Measurements from ENCODE around the gene GSE1.
"Not testable (repeated sequence)": the region's sequence is repeated elsewhere in the genome, so short reads cannot be mapped to it uniquely, and the experiment has no call there.

The GSE1 gene

DNA sequence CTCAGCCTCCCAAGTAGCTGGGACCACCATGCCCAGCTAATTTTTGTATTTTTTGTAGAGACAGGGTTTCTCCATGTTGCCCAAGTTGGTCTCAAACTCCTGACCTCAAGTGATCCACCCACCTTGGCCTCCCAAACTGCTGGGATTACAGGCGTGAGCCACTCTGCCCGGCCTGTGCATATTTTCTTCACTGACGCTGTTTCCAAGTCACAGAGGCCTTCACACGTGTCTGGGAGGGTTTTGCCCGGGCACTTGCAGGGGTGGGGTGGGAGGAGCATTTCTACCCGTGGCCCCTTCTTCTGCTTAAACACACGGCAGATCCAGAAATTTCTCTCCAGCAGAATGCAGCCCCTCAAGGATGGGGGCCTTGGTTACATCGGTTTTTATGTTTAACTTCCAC lies 20.8 kb upstream of the GSE1 start:
- not testable (repeated sequence) for DNase-seq

DNA sequence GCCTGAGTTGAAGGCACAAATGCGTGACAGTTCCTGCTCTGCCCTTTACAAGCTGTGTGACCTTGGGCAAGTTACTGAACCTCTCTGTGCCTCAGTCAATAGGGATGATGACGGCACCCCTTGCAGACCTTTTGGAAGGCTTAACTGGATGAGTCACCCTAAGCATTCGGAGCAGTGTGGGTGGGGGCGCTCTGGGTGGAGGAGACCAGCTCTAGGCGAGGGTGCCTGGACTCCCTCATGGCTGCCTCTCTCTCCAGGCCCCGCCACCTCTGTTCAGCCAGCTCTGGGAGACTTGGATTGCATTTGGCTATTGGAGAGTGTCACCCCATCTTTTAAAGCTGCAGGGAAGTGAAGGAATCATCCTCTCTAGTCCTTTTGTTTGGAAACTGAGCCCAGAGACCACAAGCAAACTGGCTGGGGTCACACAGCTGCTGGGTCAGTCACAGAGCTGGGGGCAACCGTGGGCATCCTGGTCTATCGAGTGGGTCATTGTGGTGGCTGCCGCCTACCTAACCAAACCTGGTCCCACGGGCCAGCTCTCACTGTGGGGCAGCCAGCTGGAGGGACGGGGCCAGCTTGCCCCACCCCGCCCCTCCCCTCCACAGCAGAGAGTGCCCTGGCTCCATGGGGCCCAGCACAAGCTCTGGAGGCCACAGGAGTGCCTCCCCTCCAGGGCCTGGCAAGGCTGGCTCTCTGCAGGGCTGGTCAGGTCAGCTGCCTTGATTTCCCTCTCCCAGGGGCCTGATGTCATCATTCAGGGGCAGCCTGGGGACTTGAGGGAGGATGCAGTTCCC lies 20.2 kb upstream of the GSE1 start:
- DNase-seq, result no peak

DNA sequence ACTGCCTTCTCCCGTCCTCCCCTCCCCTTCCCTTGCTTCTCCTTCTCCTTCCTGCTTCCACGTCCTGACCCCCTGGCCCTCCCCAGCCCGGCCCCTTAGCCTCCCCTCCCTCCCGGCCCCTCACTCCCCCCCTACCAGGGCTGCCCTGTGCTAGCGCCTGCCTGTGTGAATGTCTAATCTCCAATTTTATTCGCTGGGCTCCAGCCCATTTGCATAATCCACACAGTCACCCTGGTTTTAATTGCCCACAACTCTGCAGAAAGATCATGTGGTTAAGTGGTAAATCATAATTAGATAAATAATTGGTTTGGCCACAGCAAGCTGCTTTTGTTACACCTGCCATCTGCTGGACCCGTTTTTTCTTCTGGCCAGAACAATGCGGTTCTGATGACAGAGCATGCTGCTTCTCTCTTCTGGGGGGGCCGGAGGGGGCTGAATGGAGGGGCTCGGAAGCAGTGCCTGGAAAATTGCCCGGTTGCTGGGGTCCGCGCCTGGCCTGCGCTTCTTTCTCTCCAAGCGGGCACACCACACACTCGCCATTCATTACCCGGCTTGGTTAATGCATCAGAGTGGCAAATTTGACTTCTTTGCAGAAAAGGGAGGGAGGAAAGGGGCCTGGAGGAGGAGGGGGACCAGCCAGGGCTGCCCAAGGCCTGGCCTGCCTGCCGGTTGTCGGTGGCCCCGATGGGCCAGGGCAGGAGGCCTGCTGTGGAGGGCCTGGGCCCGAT lies 19.5 kb upstream of the GSE1 start:
- DNase-seq, result no peak

DNA sequence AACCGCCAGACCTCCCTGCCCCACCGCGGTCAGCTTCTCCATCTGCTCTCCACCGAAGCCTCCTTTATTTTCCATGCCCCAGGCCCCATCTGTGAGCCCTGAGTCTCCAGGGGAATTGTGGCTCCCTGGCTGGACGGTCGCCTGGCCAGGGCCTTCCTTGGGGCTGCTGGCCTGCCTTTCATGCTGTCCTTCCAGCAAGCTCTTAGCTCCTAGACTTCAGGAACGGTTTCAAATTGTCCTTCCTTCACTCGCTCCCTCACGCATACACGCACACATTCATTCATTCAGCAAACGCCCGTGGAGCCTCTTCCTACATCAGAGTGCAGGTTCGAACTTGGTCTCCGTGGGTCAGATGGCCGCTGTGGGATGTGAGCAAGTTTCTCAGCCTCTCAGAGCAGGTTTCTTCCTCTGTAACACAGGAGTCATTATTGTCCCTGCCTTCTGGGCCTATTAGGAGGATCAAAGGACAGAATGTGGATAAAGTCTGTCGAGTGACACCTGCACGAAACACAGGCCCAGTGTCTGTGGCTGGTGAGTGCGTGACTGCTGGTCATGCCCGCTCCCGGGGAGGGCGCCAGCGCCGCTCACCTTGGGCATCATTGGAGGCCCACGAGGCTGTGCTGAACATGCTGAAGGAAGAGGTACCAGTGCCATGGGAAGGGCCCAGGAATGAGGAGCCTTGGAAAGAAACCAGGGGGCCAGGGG lies 18.7 kb upstream of the GSE1 start:
- DNase-seq, result no peak

DNA sequence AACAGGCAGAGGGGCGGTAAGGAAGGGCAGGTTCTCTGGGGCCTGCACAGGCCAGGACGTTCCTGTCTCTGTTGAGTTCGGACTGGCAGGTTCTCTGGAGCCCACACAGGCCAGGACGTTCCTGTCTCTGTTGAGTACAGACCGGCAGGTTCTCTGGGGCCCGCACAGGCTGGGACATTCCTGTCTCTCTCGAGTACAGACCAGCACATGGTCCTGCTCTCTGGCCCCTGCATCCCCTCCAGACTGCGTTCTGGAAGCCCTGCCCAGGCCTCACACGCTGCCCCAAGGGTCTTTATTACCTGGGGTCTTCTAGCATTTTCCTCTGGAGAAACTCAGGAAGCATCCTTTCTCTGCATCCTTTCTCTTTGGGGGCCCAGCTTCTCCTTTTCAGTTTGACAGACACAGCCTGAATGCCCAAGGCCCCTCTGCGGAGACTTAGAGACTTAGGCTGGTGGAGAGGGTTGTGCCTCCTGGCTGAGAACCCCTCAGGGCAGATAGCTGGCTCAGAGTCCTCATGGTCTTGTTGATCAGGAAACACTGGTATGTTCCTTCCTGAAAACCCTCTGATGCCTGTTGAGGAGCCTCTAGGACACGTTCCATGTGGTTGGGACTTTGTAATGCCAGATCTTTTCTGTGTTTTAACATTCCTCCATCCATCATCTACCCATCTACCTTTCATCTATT lies 18.0 kb upstream of the GSE1 start:
- DNase-seq, result no peak

DNA sequence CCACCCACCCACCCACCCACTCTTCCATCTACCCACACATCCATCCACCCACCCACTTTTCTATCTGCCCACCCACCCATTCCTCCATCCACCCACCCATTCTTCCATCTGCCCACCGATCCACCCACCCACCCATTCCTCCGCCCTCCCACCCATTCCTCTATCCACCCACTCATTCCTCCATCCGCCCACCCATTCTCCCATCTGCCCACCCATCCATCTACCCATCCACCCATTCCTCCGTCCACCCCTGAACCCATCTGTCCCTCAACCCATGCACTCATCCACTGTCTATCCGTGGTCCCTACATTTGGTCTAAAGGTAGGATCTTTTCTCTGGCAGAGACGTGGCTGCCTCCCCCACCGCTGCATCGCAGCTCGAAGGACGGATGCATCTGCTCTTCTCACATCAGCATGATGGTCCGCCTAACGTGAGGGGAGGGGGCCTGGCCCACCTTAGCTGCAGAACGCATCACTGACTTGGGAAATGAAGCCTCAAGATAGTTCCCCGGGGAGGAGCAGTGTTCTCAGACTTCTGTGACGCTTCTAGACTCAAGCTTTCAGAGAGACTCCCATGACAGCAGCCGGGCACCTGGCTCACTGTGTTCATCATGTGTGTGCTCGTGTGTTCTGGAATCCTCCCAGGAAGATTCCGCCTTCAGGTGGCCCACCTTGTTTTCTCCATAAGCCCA lies 17.2 kb upstream of the GSE1 start:
- DNase-seq, result no peak

DNA sequence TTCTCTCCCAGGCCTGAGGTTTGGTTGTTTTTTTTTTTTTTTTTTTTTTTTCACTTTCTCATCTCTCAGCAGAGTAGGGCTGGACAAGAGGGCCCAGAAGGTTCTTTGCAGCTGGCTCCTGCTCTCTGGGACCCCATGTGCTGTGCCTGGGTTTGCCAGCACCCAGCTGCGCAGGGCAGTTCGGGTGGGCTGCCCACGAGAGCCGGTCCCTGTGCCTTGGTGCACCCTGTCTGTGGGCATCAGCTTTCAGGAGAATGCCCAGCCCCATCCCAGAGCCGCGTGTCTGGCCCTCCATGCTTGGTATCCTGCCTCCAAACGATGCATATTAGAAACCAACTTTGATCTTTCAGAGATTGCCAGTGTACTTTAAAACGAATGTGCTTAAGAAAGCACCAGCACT lies 15.0 kb upstream of the GSE1 start:
- DNase-seq, result no peak

DNA sequence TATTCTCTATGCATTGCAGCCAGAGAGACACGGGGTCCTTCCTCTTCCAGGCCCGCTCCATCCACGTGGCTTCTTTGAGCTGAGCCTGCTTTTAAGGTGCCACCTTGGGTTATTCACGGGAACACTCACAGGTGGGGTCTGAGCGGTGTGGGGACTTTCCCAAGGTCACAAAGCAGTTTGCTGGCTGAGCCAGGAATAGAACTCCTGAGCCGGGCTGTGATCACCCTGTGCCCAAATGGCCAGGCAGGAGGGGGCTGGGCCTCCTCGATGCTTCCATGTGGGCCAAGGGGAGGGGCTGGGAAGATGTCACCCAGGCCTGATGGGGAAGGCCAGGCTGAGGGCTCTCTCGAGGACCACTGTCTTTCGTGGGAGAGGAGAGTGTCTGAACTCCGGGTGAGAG lies 13.0 kb upstream of the GSE1 start:
- no peak for DNase-seq

DNA sequence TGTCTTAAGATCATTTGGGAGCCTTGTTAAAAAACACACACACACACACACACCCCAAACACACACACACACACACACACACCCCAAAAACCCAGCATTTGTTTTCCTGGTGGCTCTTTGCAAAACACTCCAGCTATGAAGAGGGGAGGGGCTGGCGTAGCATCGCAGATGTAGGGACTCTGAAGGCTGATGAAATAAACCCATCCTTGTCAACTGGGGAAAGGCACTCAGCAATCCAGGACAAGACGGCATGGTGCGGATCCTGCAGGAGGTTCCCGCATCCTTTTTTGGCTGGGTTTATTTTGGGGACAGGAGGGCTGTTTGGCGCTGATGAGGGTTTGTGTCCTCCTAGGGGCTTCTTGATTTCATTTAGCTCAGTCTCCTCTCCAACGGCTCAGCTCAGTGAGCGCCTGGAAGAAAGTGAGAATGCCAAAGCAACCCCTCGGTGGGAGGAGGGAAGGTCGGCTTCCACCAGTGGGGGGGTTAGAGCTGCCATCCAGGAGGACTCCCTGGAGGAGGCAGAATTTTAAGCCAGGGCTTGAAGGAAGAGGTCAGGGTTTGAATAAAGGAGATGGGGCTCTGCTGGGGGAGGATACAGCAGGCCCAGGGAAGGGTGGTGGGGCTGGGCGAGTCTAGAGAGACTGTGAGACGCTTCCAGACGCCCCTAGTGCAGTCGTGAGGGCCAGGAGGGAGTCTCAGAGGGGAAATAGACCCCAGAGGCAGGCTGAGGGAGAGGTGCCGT lies 12.4 kb upstream of the GSE1 start:
- no peak for DNase-seq

DNA sequence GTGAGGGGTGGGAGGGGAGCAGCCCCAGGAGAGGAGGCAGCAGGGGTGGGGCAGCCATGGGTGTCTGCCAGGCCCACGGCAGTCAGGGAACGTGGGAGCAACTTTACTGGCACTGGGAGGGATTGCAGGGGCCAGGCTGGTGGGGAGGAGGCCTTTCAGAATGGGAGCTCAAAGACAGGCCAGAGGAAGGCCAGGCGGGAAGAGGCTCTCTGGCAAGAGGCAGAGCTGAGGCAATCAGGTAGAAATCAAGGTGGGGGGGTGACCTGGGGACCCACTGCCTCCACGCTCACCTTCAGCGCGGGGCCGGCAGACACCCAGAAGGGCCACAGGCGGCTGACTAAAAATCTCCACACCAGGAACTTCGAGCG lies 11.9 kb upstream of the GSE1 start:
- DNase-seq, result no peak

DNA sequence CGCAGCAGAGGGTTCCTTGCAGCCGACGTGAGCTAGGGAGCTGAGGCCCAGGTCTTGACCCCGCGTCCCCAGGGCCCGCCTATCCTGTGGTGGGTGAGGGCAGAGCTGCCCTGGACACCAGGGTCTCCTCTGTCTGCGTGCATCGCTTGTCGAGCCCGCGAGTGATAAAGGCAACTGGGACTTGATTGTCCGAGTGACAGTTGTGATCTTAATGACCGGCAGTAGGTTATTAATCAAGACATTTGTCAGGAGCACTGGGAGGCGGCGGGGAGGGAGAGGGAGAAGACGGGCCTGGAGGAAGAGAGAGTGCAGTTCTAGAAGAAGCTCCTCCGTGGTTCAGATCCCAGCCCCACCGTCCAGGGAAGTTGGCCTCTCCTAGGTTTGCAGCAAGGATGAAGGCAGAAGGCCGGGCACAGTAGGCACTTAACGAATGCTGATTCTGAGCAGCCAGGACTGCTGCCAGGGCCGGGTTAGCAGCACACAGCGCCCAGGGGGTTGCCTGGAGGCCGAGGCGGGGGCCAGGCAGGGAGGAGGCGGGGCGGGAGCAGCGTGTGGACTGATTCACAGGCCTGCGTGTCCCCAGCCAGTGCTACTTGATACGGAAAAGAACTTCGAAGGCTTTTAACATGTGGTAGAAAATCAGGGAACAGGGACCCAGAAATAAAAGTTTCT lies 11.3 kb upstream of the GSE1 start:
- no peak for DNase-seq

DNA sequence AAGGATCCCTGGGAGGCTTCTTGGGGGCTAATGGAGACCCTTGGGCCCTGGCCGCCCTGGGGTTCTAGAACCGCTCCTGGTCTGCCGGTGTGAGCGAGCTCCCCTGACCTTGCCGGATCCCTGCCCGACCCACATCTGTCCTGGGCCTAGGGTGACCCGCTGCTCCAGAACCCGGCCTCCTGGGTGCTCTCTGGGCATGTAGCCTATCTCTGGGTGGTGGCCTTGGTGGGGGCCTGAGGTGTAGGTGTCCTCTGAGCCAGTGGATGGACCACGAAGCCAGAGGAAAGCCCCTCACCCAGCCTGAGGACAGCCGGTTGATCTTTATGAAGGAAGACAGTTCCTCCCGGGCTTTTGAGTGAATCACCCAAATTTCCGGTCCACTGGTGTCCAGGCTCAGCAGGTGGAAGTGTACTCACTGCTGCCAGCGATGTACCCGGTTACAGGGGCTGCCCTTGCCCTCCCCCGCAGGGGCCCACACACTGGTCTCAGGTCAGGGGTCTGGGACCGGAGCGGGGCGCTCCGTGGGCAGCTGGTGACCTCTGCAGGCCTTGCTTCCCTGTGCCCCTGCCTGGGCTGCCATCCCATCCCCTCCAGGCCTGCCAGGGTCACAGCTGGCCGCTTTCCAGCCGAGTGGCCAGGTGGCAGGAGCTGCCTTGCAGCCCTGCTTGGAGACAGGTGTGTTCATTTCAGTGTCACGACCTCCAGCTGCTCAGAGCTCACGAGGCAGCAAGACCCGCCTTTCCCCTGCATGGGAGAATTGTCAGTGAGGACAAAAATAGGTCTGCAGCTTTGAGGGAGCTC lies 10.5 kb upstream of the GSE1 start:
- DNase-seq, result no peak

DNA sequence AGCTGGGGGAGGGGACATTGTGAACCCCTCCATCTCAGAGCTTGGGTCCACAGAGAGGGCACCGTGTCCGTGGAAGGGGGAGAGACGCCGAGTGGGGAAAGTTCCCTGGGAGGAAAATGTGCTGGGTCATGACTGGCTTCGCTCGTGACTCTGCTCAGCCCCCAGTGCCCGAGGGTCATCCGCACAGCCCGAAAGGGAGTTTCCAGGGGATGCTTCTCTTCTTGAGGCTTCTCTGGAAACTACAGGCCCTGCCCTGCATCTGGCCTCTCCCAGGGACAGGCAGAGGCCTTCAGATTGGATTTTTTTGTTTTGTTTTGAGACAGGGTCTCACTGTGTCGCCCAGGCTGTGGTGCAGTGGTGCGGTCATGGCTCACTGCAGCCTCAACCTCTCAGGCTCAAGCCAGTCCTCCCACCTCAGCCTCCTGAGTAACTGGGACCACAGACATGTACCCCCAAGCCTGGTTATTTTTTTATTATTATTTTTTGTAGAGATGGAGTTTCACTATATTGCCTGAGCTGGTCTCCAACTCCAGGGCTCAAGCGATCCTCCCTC lies 9.8 kb upstream of the GSE1 start:
- no peak for DNase-seq

DNA sequence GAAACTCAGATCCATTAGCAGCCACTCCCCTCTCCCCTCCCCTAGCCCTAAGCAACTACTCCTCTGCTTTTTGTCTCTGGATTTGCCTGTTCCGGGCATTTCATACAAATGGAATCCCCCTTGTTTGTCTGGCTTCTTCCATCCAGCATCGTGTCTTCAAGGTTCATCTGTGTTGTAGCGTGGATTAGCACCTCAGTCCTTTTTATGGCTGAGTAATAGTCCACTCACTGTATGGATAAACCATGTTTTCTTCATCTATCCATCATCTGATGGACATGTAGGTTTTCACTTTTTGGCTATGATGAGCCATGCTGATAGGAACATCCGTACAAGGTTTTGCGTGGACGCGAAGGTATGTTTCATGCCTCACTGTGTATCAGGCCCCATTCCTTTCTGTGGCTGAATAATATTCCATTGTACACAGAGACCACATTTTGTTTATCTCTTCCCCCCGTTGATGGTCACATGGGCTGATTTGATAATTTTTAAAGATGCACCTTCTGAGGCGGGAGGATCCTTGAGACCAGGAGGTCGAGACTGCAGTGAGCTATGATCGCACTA lies 8.9 kb upstream of the GSE1 start:
- no peak for DNase-seq

DNA sequence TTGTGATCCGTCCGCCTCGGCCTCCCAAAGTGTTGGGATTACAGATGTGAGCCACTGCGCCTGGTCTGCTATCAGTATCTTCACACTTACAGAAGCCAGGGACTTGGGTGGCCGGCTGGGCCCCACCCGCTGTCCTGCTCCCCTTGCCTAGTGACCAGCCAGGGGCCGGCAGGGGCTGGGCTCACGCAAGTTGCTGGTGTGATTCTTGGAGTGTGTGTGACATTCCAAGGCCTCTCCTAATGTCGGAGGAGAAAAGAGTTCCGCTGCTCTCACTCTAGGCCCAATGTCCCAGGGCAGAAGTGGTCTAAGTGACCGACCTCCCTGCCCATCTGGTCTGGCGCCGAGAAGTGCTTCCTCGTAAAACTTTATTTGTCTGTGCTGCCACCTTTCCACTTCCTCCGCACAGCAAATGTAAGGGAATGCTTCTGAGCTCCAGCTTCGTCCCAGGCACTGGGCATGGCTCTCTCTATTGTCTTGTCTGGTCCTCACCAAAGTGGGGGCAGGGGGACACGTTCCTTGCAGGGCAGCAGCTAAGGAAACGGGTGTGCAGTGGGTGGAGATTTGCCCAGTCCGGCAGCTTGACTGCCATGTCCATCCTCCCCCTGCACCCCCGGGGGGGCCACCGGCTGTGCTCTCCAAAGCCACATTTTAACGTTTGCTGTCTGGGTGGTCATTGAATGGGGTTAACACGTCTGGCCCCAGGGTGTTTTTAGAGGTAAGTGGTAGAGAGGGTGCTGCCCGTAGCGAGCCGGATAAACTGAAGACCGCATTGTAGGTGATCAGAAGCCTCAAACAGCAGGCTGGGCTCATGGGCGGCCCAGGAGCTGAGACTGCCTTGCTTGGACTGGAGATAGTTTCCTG lies 7.8 kb upstream of the GSE1 start:
- DNase-seq, result no peak

DNA sequence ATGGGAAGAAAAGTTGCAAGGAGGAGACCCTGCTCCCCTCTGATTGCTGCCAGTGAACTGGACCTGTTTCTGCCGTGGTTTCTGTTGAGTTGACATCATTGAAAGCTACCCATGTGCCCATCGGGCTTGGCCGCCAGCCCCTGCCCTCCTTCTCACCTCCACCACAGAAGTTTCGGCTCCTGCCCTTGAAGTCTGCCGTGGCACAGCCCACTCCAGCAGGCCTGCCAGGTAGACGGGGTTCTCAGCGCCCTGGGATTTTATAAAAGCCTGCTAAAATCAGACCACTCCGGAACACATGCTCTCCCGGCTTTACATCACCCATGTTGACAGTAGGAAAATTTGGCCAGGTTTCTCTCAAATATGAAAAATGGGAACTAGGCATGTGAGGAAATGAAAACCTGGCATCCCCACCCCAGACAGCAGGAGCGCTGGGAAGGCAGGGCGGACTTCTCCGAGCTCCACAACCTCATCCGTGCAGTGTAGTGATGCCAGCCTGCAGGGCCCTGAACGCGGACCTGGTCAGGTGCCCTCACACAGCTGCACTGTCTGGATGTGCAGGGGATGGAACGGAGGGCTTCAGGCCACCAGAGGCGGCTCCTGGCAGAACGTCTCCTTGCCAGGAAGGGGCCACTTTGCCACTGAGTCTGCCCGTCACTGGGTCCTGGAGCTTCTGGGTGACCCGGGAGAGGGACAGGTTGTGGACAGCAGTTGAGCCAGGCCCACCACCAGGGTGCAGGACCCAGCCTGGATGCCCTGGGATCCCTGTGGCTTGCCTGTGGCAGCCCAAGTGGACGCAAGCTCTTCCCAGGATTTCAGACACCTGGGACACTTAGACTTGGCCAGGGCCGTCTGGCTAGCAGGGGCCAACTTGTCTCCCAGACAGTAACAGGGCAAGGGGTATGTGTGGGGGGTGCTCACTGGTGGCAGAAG lies 6.9 kb upstream of the GSE1 start:
- no peak for DNase-seq

DNA sequence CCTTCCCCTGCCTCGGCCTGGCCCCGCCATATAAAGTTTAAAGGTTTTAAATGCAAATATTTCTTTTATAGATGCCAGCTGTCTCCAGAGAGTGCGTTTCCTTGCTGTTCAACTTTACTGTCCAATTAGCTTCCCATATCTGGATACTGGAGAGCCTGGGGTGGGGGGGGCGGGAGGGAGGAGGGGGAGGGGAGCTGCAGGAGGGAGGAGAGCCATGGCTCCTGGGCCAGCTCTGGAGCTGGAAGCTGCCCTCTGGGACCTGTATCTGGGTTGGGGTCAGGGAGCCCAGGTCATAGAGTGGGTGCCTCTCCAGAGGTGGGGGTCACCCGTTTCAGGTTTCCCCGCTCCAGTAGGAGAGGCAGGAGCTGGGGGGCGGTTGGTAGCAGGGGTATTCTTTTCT lies 6.2 kb upstream of the GSE1 start:
- no peak for DNase-seq

DNA sequence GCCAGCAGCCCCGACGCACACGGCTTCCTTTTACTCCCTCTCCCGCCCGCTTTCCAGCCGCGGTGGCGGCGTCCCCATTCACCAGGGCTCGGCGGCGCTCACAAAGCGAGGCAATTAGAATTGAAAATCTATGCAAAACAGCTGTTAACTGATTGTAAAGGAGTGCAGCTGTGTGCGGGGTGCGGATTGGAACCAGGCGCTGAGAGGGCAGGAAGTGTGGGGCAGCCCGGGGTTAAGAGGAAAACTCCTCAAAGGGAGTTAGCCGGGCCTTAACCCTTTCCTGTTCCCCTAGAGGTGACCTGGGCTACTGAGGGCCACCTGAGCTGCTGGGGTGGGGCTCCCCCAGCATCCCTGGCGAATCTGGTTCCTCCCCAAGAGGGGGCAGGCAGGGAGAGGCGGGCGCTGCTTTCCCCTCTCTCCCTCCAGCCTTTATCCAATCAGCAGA lies 5.8 kb upstream of the GSE1 start:
- DNase-seq, result no peak
